ENCODE data around the gene MAPKAP1. TPM values are rescaled to one million over a fixed set of nuclear protein-coding genes. Genes with fewer than 3 reads are reported as not detected.
A peak's percentile ranks its signal among the peaks of the same experiment; 100 is the strongest.

MAPKAP1 gene
- total and polyA plus RNA-seq, 8 donors = 49.5 to 89.5 (median 56.2) TPM

DNA sequence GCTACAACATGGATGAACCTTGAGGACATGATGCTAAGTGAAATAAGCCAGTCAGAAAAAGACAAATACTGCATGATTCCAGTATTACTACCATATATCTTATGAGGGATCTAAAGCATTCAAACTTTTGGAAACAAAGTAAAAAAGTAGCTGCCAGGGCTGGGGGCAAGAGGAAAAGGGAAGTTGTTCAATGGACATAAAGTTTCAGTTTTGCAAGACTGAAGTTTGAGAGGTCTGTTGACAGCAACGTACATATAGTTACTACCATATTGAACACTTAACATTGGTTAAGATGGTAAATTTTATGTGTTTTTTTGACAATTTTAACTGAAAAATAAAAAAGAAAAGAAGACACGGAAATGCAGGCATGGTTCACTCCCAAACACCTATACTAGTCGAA, 77.6 kb downstream of the MAPKAP1 start:
- H3K4me1 ChIP-seq = peaks cover 10 to 59% of the 10 kb centered on the region in 2 donors
- H3K27ac ChIP-seq = peak overlapping the region in 1 of 2 donors; percentile 80
- intact Hi-C loops (cut with DNase I) = no loop called here
- TF ChIP-seq, protein P1, sequence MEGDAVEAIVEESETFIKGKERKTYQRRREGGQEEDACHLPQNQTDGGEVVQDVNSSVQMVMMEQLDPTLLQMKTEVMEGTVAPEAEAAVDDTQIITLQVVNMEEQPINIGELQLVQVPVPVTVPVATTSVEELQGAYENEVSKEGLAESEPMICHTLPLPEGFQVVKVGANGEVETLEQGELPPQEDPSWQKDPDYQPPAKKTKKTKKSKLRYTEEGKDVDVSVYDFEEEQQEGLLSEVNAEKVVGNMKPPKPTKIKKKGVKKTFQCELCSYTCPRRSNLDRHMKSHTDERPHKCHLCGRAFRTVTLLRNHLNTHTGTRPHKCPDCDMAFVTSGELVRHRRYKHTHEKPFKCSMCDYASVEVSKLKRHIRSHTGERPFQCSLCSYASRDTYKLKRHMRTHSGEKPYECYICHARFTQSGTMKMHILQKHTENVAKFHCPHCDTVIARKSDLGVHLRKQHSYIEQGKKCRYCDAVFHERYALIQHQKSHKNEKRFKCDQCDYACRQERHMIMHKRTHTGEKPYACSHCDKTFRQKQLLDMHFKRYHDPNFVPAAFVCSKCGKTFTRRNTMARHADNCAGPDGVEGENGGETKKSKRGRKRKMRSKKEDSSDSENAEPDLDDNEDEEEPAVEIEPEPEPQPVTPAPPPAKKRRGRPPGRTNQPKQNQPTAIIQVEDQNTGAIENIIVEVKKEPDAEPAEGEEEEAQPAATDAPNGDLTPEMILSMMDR (IDR thresholded peaks at IDR 0.05) = no peak
- H3K4me3 ChIP-seq = no peak overlapping the region
- no peaks in the 10 kb centered on the region for H3K36me3 ChIP-seq
- ATAC-seq = no peak
- H3K9me3 ChIP-seq = no peaks in the 10 kb centered on the region
- no peak for DNase-seq
- H3K27me3 ChIP-seq = no peaks in the 10 kb centered on the region

DNA sequence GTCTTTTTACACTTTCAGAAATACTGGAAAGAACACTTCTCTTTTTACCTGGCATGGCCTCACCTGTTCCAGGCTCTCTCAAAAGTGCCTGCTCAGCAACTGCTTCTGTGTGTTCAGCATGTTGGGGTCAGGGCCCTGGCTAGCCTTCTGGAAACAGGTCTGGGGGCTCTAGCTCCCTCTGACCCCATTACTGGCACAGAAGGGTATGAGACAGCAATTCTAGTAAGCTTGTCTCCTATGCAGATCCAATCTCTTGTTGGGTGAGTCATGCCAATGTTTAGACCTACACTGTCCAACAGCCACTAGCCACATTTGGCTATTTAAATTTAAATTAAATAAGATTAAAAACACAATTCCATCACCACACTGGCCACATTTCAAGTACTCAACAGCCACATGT, 80.8 kb downstream of the MAPKAP1 start:
- DNase-seq = no peak

DNA sequence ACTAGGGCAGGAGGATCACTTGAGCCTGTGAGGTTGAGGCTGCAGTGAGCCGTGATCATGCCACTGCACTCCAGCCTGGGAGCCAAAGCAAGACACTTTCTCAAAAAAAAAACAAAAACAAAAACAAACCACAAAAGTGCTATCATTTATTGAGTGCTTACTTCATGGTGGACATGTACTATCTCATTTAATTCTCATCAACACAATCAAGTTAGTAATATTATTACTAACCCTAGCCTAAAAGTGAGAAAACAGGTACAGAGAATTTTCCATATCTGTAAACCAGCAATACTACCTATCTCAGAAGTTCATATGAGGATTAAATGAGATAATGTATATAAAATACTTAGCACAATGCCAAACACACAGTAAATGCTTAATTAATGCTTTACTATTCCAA, 85.8 kb downstream of the MAPKAP1 start:
- Histone ChIP-seq H3K4me3 (no peak overlapping the region), H3K27me3 (no peaks in the 10 kb centered on the region), H3K4me1 (peaks cover 0 to 4% of the 10 kb centered on the region in 2 donors), H3K9me3 (no peaks in the 10 kb centered on the region), H3K36me3 (no peaks in the 10 kb centered on the region), H3K27ac (no peak overlapping the region)
- DNase-seq (no peak), ATAC-seq (no peak)
- TF ChIP-seq, protein P1 (IDR thresholded peaks at IDR 0.05) = no peak
- intact Hi-C loops (cut with DNase I) = no loop called here

More for the DNA sequence above, 80.8 kb downstream of the MAPKAP1 start:
- no peaks in the 10 kb centered on the region for H3K27me3 ChIP-seq
- H3K4me3 ChIP-seq = no peak overlapping the region
- intact Hi-C loops (cut with DNase I) = no loop called here
- no peak overlapping the region for H3K27ac ChIP-seq
- no peak for ATAC-seq
- no peaks in the 10 kb centered on the region for H3K36me3 ChIP-seq
- H3K4me1 ChIP-seq = peaks cover 0 to 26% of the 10 kb centered on the region in 2 donors
- TF ChIP-seq, protein P1 (IDR thresholded peaks at IDR 0.05) = no peak
- no peaks in the 10 kb centered on the region for H3K9me3 ChIP-seq

DNA sequence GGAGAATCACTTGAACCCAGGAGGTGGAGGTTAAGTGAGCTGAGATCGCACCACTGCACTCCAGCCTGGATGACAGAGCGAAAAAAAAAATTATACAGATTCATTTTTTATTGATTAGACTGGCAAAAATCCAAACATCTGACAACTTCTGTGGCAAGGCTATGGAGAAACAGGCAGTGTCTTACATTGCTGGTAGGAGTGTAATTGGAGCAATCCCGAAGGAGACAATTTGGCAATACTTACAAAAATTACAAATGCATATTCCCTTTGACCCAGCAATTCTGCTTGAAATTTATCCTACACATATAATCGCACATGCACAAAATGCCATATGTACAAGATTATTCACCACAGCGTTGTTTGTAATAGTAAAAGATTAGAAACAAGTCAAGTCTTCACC, 86.8 kb downstream of the MAPKAP1 start:
- no peaks in the 10 kb centered on the region for H3K36me3 ChIP-seq
- ATAC-seq (no peak), DNase-seq (no peak)
- no peaks in the 10 kb centered on the region for H3K9me3 ChIP-seq
- H3K4me3 ChIP-seq = no peak overlapping the region
- TF ChIP-seq, protein P1 (IDR thresholded peaks at IDR 0.05) = no peak
- no peak overlapping the region for H3K27ac ChIP-seq
- peaks cover 0 to 4% of the 10 kb centered on the region in 2 donors for H3K4me1 ChIP-seq
- intact Hi-C loops (cut with DNase I) = no loop called here
- H3K27me3 ChIP-seq = no peaks in the 10 kb centered on the region

DNA sequence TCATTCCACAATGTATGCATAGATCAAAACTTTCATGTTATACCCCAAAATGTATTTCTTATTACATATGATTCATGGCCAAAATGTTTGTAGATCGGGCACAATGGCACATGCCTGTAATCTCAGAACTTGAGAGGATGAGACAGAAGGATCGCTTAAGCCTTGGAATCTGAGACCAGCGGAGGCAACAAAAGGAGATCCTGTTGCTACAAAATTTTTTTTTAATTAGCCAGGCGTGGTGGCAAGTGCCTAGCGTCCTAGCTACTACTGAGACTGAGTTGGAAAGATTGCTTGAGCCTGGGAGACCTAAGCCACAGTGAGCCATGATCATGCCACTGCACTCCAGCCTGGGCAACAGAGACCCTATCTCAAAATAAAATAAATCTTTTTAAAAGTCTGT, 89.9 kb downstream of the MAPKAP1 start:
- Histone ChIP-seq H3K36me3 (no peaks in the 10 kb centered on the region), H3K9me3 (no peaks in the 10 kb centered on the region), H3K27me3 (no peaks in the 10 kb centered on the region), H3K4me3 (no peak overlapping the region), H3K27ac (no peak overlapping the region), H3K4me1 (peaks cover 0 to 4% of the 10 kb centered on the region in 2 donors)
- intact Hi-C loops (cut with DNase I) = no loop called here
- no peak for ATAC-seq
- TF ChIP-seq, protein P1 (IDR thresholded peaks at IDR 0.05) = no peak
- no peak for DNase-seq
